Measurements from ENCODE around the gene PALLD.

DNA sequence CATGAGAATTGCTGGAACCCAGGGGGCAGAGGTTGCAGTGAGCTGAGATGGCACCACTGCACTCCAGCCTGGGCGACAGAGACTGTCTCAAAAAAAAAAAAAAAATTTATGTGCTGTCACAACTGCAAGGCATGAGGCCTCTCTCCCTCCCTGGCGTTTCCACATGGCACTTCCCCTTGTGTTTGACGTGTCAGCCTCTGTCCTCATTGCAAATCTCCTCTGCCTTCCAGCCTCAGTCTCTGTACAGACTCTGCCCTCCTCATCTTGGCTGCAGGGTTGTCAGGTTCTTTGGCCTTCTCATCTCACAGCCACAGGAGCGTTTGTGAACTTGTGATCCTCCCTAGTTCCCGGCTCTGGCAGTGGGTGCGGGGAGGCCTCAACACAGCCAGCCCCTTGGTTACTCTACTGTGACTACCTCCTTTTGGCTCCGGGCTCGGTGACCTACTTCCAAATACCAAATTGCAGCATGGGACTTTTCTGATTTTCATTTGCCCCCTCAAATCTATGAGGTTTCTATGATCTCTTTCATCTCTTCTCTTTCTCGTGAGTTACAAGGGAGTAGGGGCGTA is 263.2 kb downstream of the PALLD start:
- TF ChIP-seq, protein P1, sequence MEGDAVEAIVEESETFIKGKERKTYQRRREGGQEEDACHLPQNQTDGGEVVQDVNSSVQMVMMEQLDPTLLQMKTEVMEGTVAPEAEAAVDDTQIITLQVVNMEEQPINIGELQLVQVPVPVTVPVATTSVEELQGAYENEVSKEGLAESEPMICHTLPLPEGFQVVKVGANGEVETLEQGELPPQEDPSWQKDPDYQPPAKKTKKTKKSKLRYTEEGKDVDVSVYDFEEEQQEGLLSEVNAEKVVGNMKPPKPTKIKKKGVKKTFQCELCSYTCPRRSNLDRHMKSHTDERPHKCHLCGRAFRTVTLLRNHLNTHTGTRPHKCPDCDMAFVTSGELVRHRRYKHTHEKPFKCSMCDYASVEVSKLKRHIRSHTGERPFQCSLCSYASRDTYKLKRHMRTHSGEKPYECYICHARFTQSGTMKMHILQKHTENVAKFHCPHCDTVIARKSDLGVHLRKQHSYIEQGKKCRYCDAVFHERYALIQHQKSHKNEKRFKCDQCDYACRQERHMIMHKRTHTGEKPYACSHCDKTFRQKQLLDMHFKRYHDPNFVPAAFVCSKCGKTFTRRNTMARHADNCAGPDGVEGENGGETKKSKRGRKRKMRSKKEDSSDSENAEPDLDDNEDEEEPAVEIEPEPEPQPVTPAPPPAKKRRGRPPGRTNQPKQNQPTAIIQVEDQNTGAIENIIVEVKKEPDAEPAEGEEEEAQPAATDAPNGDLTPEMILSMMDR (IDR thresholded peaks at IDR 0.05) = no peak
- TF ChIP-seq EZH2 (IDR thresholded peaks at IDR 0.05) = no peak
